ENCODE data around the gene UVRAG. TPM values are rescaled to one million over a fixed set of nuclear protein-coding genes. Genes with fewer than 3 reads are reported as not detected.

UVRAG gene
- total RNA-seq, 1 experiment from 2014 or later = 29.5 TPM

DNA sequence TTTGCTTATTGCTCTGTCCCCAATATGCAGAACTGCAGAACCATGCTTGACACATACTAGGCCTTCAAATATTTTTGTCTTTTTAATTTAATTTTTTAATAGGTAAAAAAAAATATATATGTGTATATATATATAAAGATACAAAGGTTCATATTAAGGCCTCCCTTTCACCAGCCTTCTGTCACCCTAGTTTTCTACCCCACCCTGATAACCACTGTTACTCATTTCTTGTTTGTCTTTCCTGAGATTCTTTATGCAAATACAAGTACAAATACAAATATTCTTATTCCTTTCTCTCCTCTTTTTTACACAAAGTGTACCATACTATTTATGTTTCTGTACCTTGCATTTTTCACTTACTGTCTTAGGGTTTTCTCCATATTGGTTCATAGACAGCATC lies 43.0 kb downstream of the UVRAG start:
- BruUV-seq (replicated peaks) = no TSS peak
- H3K27ac ChIP-seq (ENCODE audit: low read length) = no peak overlapping the region
- no peaks in the 10 kb centered on the region for H3K27me3 ChIP-seq (ENCODE audit: control insufficient read depth, insufficient read depth, low read length)
- ChIA-PET POLR2A (no interaction called here), CTCF (no interaction called here)
- no peak overlapping the region for H3K4me3 ChIP-seq (ENCODE audit: low read depth in 2 of 2, low read length in 2 of 2)
- no peaks in the 10 kb centered on the region for H3K9me3 ChIP-seq (ENCODE audit: control insufficient read depth, insufficient read depth, low read depth, low read length)
- 0 out of 2 replicates have a peak, but pooled peaks cover 2% of the 10 kb centered on the region for H3K36me3 ChIP-seq (ENCODE audit: control insufficient read depth, insufficient read depth, low read length)
- in situ Hi-C loops (cut with HindIII; ENCODE audit: low pct_unique_long_range_greater_than_20kb, low sequenced_read_pairs) (no loop called here), intact Hi-C loops (cut with micrococcal nuclease; ENCODE audit: unreplicated experiment) (no loop called here)
- H3K4me1 ChIP-seq (ENCODE audit: control insufficient read depth, insufficient read depth, low read length) = no peaks in the 10 kb centered on the region
- ATAC-seq = no peak
- no peak for DNase-seq (ENCODE audit: low read depth, low spot score)
- TF ChIP-seq SIN3A (IDR thresholded peaks at IDR 0.05; ENCODE audit: borderline replicate concordance, insufficient read depth, low read depth, low read length) (no peak), POLR2AphosphoS5 (IDR thresholded peaks at IDR 0.05; ENCODE audit: low read depth, low read length) (no peak), TCF7L2 (IDR thresholded peaks at IDR 0.05; ENCODE audit: low read depth, low read length) (no peak)
- TF ChIP-seq, protein P1, sequence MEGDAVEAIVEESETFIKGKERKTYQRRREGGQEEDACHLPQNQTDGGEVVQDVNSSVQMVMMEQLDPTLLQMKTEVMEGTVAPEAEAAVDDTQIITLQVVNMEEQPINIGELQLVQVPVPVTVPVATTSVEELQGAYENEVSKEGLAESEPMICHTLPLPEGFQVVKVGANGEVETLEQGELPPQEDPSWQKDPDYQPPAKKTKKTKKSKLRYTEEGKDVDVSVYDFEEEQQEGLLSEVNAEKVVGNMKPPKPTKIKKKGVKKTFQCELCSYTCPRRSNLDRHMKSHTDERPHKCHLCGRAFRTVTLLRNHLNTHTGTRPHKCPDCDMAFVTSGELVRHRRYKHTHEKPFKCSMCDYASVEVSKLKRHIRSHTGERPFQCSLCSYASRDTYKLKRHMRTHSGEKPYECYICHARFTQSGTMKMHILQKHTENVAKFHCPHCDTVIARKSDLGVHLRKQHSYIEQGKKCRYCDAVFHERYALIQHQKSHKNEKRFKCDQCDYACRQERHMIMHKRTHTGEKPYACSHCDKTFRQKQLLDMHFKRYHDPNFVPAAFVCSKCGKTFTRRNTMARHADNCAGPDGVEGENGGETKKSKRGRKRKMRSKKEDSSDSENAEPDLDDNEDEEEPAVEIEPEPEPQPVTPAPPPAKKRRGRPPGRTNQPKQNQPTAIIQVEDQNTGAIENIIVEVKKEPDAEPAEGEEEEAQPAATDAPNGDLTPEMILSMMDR (IDR thresholded peaks at IDR 0.05) = no peak
- TF ChIP-seq, protein P2, sequence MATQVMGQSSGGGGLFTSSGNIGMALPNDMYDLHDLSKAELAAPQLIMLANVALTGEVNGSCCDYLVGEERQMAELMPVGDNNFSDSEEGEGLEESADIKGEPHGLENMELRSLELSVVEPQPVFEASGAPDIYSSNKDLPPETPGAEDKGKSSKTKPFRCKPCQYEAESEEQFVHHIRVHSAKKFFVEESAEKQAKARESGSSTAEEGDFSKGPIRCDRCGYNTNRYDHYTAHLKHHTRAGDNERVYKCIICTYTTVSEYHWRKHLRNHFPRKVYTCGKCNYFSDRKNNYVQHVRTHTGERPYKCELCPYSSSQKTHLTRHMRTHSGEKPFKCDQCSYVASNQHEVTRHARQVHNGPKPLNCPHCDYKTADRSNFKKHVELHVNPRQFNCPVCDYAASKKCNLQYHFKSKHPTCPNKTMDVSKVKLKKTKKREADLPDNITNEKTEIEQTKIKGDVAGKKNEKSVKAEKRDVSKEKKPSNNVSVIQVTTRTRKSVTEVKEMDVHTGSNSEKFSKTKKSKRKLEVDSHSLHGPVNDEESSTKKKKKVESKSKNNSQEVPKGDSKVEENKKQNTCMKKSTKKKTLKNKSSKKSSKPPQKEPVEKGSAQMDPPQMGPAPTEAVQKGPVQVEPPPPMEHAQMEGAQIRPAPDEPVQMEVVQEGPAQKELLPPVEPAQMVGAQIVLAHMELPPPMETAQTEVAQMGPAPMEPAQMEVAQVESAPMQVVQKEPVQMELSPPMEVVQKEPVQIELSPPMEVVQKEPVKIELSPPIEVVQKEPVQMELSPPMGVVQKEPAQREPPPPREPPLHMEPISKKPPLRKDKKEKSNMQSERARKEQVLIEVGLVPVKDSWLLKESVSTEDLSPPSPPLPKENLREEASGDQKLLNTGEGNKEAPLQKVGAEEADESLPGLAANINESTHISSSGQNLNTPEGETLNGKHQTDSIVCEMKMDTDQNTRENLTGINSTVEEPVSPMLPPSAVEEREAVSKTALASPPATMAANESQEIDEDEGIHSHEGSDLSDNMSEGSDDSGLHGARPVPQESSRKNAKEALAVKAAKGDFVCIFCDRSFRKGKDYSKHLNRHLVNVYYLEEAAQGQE (IDR thresholded peaks at IDR 0.05; ENCODE audit: insufficient read depth in 1 of 2, low read depth in 2 of 2, low read length in 1 of 2) = no peak

DNA sequence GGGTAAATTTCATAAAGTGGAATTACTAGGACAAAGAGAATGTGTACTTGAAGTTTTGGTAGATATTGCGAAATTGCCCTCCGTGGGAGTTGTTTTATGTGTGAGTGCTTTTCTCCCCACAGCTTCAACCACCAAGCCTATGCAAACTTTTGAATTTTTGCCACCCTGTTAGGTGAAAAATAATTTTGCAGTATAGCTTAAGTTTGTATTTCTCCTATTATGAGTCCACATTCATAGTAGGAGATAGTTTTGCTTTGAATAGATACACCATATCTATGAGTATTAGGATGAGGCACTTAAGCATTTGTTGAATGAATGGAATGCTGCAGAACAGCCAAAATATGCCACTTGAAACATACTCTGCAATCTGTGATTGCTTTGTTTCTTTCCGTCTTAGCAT lies 43.6 kb downstream of the UVRAG start:
- intact Hi-C loops (cut with micrococcal nuclease; ENCODE audit: unreplicated experiment) = no loop called here
- Histone ChIP-seq H3K9me3 (ENCODE audit: control insufficient read depth, insufficient read depth, low read depth, low read length) (no peaks in the 10 kb centered on the region), H3K27me3 (ENCODE audit: control insufficient read depth, insufficient read depth, low read length) (no peaks in the 10 kb centered on the region), H3K27ac (ENCODE audit: low read length) (no peak overlapping the region), H3K4me1 (ENCODE audit: control insufficient read depth, insufficient read depth, low read length) (no peaks in the 10 kb centered on the region), H3K4me3 (ENCODE audit: low read depth in 2 of 2, low read length in 2 of 2) (no peak overlapping the region), H3K36me3 (ENCODE audit: control insufficient read depth, insufficient read depth, low read length) (0 out of 2 replicates have a peak, but pooled peaks cover 2% of the 10 kb centered on the region)
- ATAC-seq (no peak), DNase-seq (ENCODE audit: low read depth, low spot score) (no peak)
- ChIA-PET CTCF (no interaction called here), POLR2A (no interaction called here)
- in situ Hi-C loops (cut with HindIII; ENCODE audit: low pct_unique_long_range_greater_than_20kb, low sequenced_read_pairs) = no loop called here
- BruUV-seq (replicated peaks) = no TSS peak
- TF ChIP-seq TCF7L2 (IDR thresholded peaks at IDR 0.05; ENCODE audit: low read depth, low read length) = no peak

DNA sequence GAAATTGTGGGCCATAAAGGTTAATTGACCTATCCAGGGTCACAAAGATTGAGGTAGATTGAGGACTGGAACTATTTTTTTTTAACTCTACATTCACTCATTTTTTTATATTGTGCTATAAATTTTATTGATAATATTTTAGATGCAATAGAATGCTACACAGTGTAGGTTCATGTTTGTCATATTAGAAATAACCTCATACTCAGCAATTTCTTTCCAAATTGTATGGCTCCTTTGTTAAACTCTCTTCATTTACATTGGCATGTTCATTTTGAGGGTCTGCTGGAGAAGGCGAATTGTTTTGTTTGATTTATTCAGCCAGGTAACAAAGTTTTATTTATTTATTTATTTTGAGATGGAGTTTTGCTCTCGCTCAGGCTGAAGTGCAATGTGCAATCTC lies 44.6 kb downstream of the UVRAG start:
- ChIA-PET CTCF (interaction anchor here (0.6 kb wide), 1 partner anchor 105 kb away, joined by 4 read pairs; no protein-coding TSS in a partner anchor), POLR2A (no interaction called here)
- H3K9me3 ChIP-seq (ENCODE audit: control insufficient read depth, insufficient read depth, low read depth, low read length) = no peaks in the 10 kb centered on the region
- ATAC-seq (no peak), DNase-seq (ENCODE audit: low read depth, low spot score) (no peak)
- H3K27ac ChIP-seq (ENCODE audit: low read length) = no peak overlapping the region
- intact Hi-C loops (cut with micrococcal nuclease; ENCODE audit: unreplicated experiment) = no loop called here
- H3K27me3 ChIP-seq (ENCODE audit: control insufficient read depth, insufficient read depth, low read length) = no peaks in the 10 kb centered on the region
- TF ChIP-seq, protein P1 (IDR thresholded peaks at IDR 0.05) = no peak
- TF ChIP-seq, protein P2 (IDR thresholded peaks at IDR 0.05; ENCODE audit: insufficient read depth in 1 of 2, low read depth in 2 of 2, low read length in 1 of 2) = no peak
- TF ChIP-seq SIN3A (IDR thresholded peaks at IDR 0.05; ENCODE audit: borderline replicate concordance, insufficient read depth, low read depth, low read length) (no peak), POLR2AphosphoS5 (IDR thresholded peaks at IDR 0.05; ENCODE audit: low read depth, low read length) (no peak), TCF7L2 (IDR thresholded peaks at IDR 0.05; ENCODE audit: low read depth, low read length) (no peak)
- 0 out of 2 replicates have a peak, but pooled peaks cover 2% of the 10 kb centered on the region for H3K36me3 ChIP-seq (ENCODE audit: control insufficient read depth, insufficient read depth, low read length)
- H3K4me3 ChIP-seq (ENCODE audit: low read depth in 2 of 2, low read length in 2 of 2) = no peak overlapping the region
- no peaks in the 10 kb centered on the region for H3K4me1 ChIP-seq (ENCODE audit: control insufficient read depth, insufficient read depth, low read length)
- in situ Hi-C loops (cut with HindIII; ENCODE audit: low pct_unique_long_range_greater_than_20kb, low sequenced_read_pairs) = no loop called here
- no TSS peak for BruUV-seq (replicated peaks)

Measured in Panc1 (cell line).